K562 (cell line): ENCODE measurements around the gene SLC48A1. TPM values are rescaled to one million over a fixed set of nuclear protein-coding genes. Genes with fewer than 3 reads are reported as not detected.

Experiments
- CBFB ChIP-seq: sonication (generic); formaldehyde crosslinking; IDR thresholded peaks from 2 replicates; pipeline ENCODE4 v1.4.0; 2020; ENCODE audit warnings: mild to moderate bottlenecking, missing genetic modification reagents
- CTBP1 ChIP-seq: fragments of 450-650 bp; IDR thresholded peaks from 2 replicates; pipeline ENCODE4 v1.6.1; 2016; ENCODE audit warnings: borderline replicate concordance
- IRF2 ChIP-seq: sonication (generic); formaldehyde crosslinking; IDR thresholded peaks from 2 replicates; pipeline ENCODE4 v1.8.1; 2022; ENCODE audit warnings: mild to moderate bottlenecking, missing genetic modification reagents
- KLF13 ChIP-seq: fragments of 450-650 bp; IDR thresholded peaks from 2 replicates; pipeline ENCODE4 v1.6.1; 2016; ENCODE audit warnings: missing genetic modification characterization, low read depth, mild to moderate bottlenecking, missing compliant biosample characterization, moderate library complexity, borderline replicate concordance
- L3MBTL2 ChIP-seq: fragments of 450-650 bp; IDR thresholded peaks from 2 replicates; pipeline ENCODE4 v1.6.1; 2016; ENCODE audit warnings: mild to moderate bottlenecking, moderate library complexity
- MTA3 ChIP-seq: fragments of 450-650 bp; formaldehyde crosslinking; IDR thresholded peaks from 2 replicates; pipeline ENCODE4 v1.6.1; 2017; ENCODE audit warnings: mild to moderate bottlenecking, borderline replicate concordance
- POLR3G ChIP-seq: IDR thresholded peaks from 2 replicates; pipeline ENCODE4 v1.6.1; 2011; ENCODE audit not compliant: insufficient read length, insufficient replicate concordance; ENCODE audit errors: extremely low read depth
- SIN3A ChIP-seq, 2 experiments: fragments of 150-350 bp in 1 of 2; IDR thresholded peaks; 2 replicates each; pipeline ENCODE4 v1.6.1; 2011 to 2016; ENCODE audit warnings: borderline replicate concordance in 2 of 2, low read depth in 2 of 2, low read length in 2 of 2, mild to moderate bottlenecking in 2 of 2, moderate library complexity in 2 of 2; ENCODE audit not compliant: control insufficient read depth in 1 of 2
- ZNF184 ChIP-seq: sonication (generic); formaldehyde crosslinking; IDR thresholded peaks from 2 replicates; pipeline ENCODE4 v1.5.0; 2020; ENCODE audit warnings: missing genetic modification reagents
- ZNF696 ChIP-seq: fragments of 250-450 bp; sonication (Bioruptor Pico); conservative IDR thresholded peaks from 2 replicates; pipeline ENCODE4 v1.4.0; 2020; ENCODE audit warnings: mild to moderate bottlenecking, moderate library complexity
- polyA plus RNA-seq, 8 experiments: library from polyadenylated mRNA; depleted of rRNA in 4 of 8; stranded (reverse) in 5 of 8; unstranded in 3 of 8; fragments of >200 nt; fragmentation: Nextera tagmentation in 2 of 8; fragmentation: Illumina TruSeq in 1 of 8; extraction: Ambion mirVana in 2 of 8; extraction: Trizol in 1 of 8; gene quantifications; 2 replicates each; pipeline versions ENCODE4 v1.2.1 to v1.2.3, GENCODE V29; 2011 to 2014; ENCODE audit warnings: inconsistent platforms in 1 of 8, missing spikeins in 1 of 8
- total RNA-seq, 7 experiments: library from RNA; depleted of rRNA in 6 of 7; stranded (reverse); fragments of >200 nt in 6 of 7; fragmentation: Illumina TruSeq in 2 of 7; extraction: Trizol in 2 of 7; gene quantifications; 2 replicates each; pipeline versions ENCODE4 v1.2.1 to v1.2.3, GENCODE V29; 2011 to 2021; ENCODE audit warnings: low replicate concordance in 1 of 7
- TF ChIP-seq, protein P1 (sequence below): sonication (generic); formaldehyde crosslinking; IDR thresholded peaks from 2 replicates; pipeline ENCODE4 v1.8.1; 2023; ENCODE audit warnings: mild to moderate bottlenecking, missing genetic modification reagents
- TF ChIP-seq, protein P2 (sequence below): fragments of 450-650 bp; IDR thresholded peaks from 2 replicates; pipeline ENCODE4 v1.6.1; 2017; ENCODE audit warnings: antibody characterized with exemption
- TF ChIP-seq, protein P3 (sequence below): fragments of 450-650 bp; formaldehyde crosslinking; IDR thresholded peaks from 2 replicates; pipeline ENCODE4 v1.4.0; 2020; ENCODE audit warnings: mild to moderate bottlenecking
- TF ChIP-seq, protein P4 (sequence below): fragments of 200-800 bp; sonication (Bioruptor generic); IDR thresholded peaks from 2 replicates; pipeline ENCODE4 v1.6.1; 2016; ENCODE audit warnings: missing genetic modification characterization, missing compliant biosample characterization

Gene SLC48A1
- total and polyA plus RNA-seq, 9 of the 15 experiments (the other 6 are each of a cell fraction or from before 2014, with no cell fraction given) = 10.7 to 37.5 (median 18.7) TPM

DNA sequence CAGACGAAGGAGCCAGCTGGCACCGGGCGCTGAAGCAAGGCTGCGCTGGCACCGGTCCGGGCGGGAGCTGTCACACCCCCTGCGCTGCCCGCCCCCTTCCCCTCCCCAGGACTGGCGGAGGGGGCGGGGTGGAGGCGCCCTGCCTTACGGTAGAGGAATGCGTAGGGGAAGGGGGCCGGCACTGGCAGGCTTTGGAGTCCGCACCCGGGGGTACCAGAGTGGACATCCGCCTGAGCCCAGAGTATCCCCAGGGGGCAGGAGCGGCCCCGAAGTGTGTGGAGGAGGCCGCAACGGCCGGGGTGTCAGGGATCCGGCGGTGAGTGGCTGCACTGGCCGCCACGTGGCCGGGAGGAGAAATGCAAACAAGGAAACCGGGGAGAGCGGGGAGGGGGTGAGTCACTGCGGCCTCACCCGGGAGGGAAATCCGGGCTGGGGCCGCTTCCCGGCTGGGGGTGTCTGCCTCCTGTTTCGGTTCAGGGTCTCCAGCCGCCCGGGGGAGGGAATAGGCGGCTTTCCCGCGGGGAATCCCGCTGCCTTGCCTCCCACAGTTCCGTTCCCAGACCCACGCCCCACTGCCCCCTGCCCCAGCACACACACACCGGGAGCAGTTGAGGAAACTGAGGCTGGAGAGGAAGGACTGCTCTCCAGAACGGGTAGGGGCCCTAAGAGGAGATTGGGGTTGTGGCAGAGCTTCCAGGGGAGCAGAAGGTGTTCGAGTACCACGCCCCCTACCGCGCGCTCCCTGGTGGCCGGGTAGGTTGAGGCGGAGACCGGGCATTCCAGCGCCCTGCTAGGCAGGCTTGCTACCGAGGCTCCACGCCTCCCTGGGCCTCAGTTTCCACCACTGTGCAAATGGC, 14.0 kb upstream of the SLC48A1 start, which contains the start of gene RAPGEF3 (continued):
- TF ChIP-seq ZNF696 (CRISPR knock-in tag) = no peak
- peak; percentile 62 for TF ChIP-seq MTA3
- peak; percentile 96 for TF ChIP-seq KLF13 (tag)
- peak; percentile 60; the same call in 1 of the 2 replicates for TF ChIP-seq CTBP1
- TF ChIP-seq, protein P1, sequence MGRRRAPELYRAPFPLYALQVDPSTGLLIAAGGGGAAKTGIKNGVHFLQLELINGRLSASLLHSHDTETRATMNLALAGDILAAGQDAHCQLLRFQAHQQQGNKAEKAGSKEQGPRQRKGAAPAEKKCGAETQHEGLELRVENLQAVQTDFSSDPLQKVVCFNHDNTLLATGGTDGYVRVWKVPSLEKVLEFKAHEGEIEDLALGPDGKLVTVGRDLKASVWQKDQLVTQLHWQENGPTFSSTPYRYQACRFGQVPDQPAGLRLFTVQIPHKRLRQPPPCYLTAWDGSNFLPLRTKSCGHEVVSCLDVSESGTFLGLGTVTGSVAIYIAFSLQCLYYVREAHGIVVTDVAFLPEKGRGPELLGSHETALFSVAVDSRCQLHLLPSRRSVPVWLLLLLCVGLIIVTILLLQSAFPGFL (CRISPR knock-in tag) = no peak
- peak; percentile 86 for TF ChIP-seq L3MBTL2
- peak; percentile 47 to 87; a peak in 3 of 4 replicates for TF ChIP-seq SIN3A (IDR thresholded peaks at IDR 0.05; ENCODE audit: borderline replicate concordance in 2 of 2, control insufficient read depth in 1 of 2, low read depth in 2 of 2, low read length in 2 of 2)
- TF ChIP-seq, protein P2, sequence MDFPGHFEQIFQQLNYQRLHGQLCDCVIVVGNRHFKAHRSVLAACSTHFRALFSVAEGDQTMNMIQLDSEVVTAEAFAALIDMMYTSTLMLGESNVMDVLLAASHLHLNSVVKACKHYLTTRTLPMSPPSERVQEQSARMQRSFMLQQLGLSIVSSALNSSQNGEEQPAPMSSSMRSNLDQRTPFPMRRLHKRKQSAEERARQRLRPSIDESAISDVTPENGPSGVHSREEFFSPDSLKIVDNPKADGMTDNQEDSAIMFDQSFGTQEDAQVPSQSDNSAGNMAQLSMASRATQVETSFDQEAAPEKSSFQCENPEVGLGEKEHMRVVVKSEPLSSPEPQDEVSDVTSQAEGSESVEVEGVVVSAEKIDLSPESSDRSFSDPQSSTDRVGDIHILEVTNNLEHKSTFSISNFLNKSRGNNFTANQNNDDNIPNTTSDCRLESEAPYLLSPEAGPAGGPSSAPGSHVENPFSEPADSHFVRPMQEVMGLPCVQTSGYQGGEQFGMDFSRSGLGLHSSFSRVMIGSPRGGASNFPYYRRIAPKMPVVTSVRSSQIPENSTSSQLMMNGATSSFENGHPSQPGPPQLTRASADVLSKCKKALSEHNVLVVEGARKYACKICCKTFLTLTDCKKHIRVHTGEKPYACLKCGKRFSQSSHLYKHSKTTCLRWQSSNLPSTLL = no peak
- no peak; the same call in 1 of the 2 replicates for TF ChIP-seq CBFB
- TF ChIP-seq, protein P3, sequence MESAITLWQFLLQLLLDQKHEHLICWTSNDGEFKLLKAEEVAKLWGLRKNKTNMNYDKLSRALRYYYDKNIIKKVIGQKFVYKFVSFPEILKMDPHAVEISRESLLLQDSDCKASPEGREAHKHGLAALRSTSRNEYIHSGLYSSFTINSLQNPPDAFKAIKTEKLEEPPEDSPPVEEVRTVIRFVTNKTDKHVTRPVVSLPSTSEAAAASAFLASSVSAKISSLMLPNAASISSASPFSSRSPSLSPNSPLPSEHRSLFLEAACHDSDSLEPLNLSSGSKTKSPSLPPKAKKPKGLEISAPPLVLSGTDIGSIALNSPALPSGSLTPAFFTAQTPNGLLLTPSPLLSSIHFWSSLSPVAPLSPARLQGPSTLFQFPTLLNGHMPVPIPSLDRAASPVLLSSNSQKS = no peak
- TF ChIP-seq, protein P4, sequence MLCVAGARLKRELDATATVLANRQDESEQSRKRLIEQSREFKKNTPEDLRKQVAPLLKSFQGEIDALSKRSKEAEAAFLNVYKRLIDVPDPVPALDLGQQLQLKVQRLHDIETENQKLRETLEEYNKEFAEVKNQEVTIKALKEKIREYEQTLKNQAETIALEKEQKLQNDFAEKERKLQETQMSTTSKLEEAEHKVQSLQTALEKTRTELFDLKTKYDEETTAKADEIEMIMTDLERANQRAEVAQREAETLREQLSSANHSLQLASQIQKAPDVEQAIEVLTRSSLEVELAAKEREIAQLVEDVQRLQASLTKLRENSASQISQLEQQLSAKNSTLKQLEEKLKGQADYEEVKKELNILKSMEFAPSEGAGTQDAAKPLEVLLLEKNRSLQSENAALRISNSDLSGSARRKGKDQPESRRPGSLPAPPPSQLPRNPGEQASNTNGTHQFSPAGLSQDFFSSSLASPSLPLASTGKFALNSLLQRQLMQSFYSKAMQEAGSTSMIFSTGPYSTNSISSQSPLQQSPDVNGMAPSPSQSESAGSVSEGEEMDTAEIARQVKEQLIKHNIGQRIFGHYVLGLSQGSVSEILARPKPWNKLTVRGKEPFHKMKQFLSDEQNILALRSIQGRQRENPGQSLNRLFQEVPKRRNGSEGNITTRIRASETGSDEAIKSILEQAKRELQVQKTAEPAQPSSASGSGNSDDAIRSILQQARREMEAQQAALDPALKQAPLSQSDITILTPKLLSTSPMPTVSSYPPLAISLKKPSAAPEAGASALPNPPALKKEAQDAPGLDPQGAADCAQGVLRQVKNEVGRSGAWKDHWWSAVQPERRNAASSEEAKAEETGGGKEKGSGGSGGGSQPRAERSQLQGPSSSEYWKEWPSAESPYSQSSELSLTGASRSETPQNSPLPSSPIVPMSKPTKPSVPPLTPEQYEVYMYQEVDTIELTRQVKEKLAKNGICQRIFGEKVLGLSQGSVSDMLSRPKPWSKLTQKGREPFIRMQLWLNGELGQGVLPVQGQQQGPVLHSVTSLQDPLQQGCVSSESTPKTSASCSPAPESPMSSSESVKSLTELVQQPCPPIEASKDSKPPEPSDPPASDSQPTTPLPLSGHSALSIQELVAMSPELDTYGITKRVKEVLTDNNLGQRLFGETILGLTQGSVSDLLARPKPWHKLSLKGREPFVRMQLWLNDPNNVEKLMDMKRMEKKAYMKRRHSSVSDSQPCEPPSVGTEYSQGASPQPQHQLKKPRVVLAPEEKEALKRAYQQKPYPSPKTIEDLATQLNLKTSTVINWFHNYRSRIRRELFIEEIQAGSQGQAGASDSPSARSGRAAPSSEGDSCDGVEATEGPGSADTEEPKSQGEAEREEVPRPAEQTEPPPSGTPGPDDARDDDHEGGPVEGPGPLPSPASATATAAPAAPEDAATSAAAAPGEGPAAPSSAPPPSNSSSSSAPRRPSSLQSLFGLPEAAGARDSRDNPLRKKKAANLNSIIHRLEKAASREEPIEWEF (CRISPR knock-in tag) = no peak
- TF ChIP-seq IRF2 (CRISPR knock-in tag) = no peak
- no peak for TF ChIP-seq POLR3G
- TF ChIP-seq ZNF184 (CRISPR knock-in tag) = no peak
